ENCODE measurements around the gene KRTAP10-1.
"Not testable (repeated sequence)": the region's sequence is repeated elsewhere in the genome, so short reads cannot be mapped to it uniquely, and the experiment has no call there.

The KRTAP10-1 gene

GRCh38 chr21:44509539-44509938 is 30.5 kb downstream of the KRTAP10-1 start:
- Histone ChIP-seq H3K4me3 (ENCODE audit: low read depth in 1 of 2, low read length in 2 of 2) (no peak overlapping the region), H3K27me3 (ENCODE audit: control insufficient read depth in 1 of 2, insufficient read depth in 2 of 2, low read length in 2 of 2) (peaks cover 0 to 4% of the 10 kb centered on the region in 2 donors), H3K9me3 (ENCODE audit: control insufficient read depth in 1 of 2, low read length in 2 of 2) (no peaks in the 10 kb centered on the region), H3K4me1 (ENCODE audit: control insufficient read depth in 1 of 2, insufficient read depth in 2 of 2, low read length in 2 of 2) (peaks cover 12 to 16% of the 10 kb centered on the region in 2 donors), H3K27ac (ENCODE audit: low read depth, low read length) (no peak overlapping the region), H3K36me3 (ENCODE audit: control insufficient read depth in 1 of 2, insufficient read depth in 2 of 2, low read length in 2 of 2) (no peaks in the 10 kb centered on the region), H3K9ac (ENCODE audit: low read depth in 1 of 2, low read length in 2 of 2) (no peak overlapping the region)

DNA sequence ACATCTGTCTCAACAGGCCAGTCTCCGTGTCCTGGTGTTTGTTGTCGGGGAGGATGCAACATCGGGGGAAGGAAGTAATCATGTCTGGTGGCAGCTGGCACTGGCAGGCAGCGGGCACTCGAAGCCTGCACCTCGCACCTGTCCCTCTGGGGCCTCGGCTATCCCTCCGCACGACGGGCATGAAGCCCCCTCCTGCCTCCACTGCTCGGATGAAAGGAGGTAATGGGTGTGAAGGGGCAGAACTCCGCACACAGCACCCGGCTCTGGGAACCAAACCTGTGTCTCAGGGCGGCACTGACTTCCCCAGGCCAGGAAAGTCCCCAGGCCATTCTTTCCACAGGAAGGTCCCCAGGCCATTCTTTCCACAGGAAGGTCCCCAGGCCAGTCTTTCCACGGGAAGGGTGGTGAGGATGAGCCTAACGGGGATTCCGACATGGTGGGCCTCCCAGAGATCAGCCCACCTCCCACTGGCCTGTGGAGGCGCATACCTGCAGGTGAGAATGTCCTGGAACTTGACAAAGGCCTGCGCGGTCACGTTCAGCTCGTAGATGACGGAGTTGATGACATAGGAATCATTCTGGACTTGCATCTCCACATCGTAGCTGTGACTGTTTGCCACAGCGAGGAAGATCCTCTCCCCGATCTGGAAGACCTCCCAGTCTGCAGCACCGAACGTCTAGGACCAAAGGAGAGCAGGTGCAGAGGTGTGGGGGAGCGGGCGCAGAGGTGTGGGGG is 31.1 kb downstream of the KRTAP10-1 start:
- H3K27me3 ChIP-seq (ENCODE audit: control insufficient read depth in 1 of 2, insufficient read depth in 2 of 2, low read length in 2 of 2): peaks cover 0 to 4% of the 10 kb centered on the region in 2 donors
- H3K9me3 ChIP-seq (ENCODE audit: control insufficient read depth in 1 of 2, low read length in 2 of 2): no peaks in the 10 kb centered on the region
- no peak overlapping the region for H3K9ac ChIP-seq (ENCODE audit: low read depth in 1 of 2, low read length in 2 of 2)
- peaks cover 12 to 16% of the 10 kb centered on the region in 2 donors for H3K4me1 ChIP-seq (ENCODE audit: control insufficient read depth in 1 of 2, insufficient read depth in 2 of 2, low read length in 2 of 2)
- no peak overlapping the region for H3K4me3 ChIP-seq (ENCODE audit: low read depth in 1 of 2, low read length in 2 of 2)
- no peaks in the 10 kb centered on the region for H3K36me3 ChIP-seq (ENCODE audit: control insufficient read depth in 1 of 2, insufficient read depth in 2 of 2, low read length in 2 of 2)
- no peak overlapping the region for H3K27ac ChIP-seq (ENCODE audit: low read depth, low read length)

DNA sequence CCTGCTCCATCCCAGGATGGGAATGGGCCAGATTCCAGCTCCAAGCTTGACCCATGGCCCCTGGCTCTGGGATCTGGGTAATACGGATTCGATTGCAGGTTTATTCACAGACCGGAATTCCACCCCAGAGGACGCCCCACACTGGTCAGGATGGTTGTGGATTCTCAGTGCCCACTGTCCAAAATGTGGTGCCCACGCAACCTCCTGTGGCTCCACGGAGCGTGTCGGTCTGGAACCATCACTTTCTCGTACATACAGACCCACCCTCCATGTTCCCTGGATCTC is 31.6 kb downstream of the KRTAP10-1 start:
- H3K9me3 ChIP-seq (ENCODE audit: control insufficient read depth in 1 of 2, low read length in 2 of 2): no peaks in the 10 kb centered on the region
- H3K27me3 ChIP-seq (ENCODE audit: control insufficient read depth in 1 of 2, insufficient read depth in 2 of 2, low read length in 2 of 2): peaks cover 0 to 4% of the 10 kb centered on the region in 2 donors
- H3K9ac ChIP-seq (ENCODE audit: low read depth in 1 of 2, low read length in 2 of 2): no peak overlapping the region
- H3K36me3 ChIP-seq (ENCODE audit: control insufficient read depth in 1 of 2, insufficient read depth in 2 of 2, low read length in 2 of 2): no peaks in the 10 kb centered on the region
- no peak overlapping the region for H3K27ac ChIP-seq (ENCODE audit: low read depth, low read length)
- peaks cover 12 to 16% of the 10 kb centered on the region in 2 donors for H3K4me1 ChIP-seq (ENCODE audit: control insufficient read depth in 1 of 2, insufficient read depth in 2 of 2, low read length in 2 of 2)
- H3K4me3 ChIP-seq (ENCODE audit: low read depth in 1 of 2, low read length in 2 of 2): no peak overlapping the region

DNA sequence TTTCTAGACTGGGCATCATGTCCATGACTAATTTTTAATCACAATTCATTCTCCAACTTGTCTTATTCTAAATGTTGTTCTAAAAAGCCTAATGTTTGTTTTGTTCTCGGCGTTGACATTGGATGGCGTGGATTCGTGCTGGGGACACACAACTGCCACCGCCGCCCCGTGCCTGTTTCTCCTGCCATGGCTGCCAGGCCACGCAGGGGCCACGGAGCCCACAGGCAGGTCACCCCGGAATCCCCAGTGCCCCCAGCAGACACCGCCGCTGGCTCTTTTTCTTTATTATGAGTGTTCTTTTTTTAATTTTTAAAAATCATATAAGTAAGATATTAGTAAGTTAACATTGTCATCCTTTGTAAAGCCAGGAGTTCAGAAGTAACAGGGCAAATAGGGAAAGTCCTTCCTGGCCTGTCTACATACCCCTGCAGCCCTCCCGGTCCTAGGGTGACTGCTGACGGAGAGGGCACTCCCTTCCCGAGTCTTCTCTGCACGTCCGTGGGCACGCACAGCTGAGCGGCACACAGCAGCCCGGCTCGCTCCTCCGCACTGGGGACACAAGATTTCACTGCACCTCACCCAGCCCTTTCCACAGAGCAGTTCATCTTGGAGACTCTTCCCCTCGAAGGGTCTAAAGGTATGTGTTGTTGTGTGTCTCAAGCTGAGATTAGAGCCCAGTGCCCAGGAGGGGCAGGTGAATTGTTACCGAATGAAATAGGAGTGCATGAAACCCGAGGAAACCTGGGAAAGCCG is 32.1 kb downstream of the KRTAP10-1 start:
- Histone ChIP-seq H3K9ac (ENCODE audit: low read depth in 1 of 2, low read length in 2 of 2) (no peak overlapping the region), H3K9me3 (ENCODE audit: control insufficient read depth in 1 of 2, low read length in 2 of 2) (no peaks in the 10 kb centered on the region), H3K4me3 (ENCODE audit: low read depth in 1 of 2, low read length in 2 of 2) (no peak overlapping the region), H3K27ac (ENCODE audit: low read depth, low read length) (no peak overlapping the region), H3K4me1 (ENCODE audit: control insufficient read depth in 1 of 2, insufficient read depth in 2 of 2, low read length in 2 of 2) (peaks cover 12 to 16% of the 10 kb centered on the region in 2 donors), H3K36me3 (ENCODE audit: control insufficient read depth in 1 of 2, insufficient read depth in 2 of 2, low read length in 2 of 2) (no peaks in the 10 kb centered on the region), H3K27me3 (ENCODE audit: control insufficient read depth in 1 of 2, insufficient read depth in 2 of 2, low read length in 2 of 2) (peaks cover 0 to 4% of the 10 kb centered on the region in 2 donors)

GRCh38 chr21:44506279-44507255 is 33.4 kb downstream of the KRTAP10-1 start:
- Histone ChIP-seq H3K9ac (ENCODE audit: low read depth in 1 of 2, low read length in 2 of 2) (no peak overlapping the region), H3K4me1 (ENCODE audit: control insufficient read depth in 1 of 2, insufficient read depth in 2 of 2, low read length in 2 of 2) (peaks cover 12 to 16% of the 10 kb centered on the region in 2 donors), H3K9me3 (ENCODE audit: control insufficient read depth in 1 of 2, low read length in 2 of 2) (no peaks in the 10 kb centered on the region), H3K27me3 (ENCODE audit: control insufficient read depth in 1 of 2, insufficient read depth in 2 of 2, low read length in 2 of 2) (peaks cover 0 to 4% of the 10 kb centered on the region in 2 donors), H3K36me3 (ENCODE audit: control insufficient read depth in 1 of 2, insufficient read depth in 2 of 2, low read length in 2 of 2) (no peaks in the 10 kb centered on the region), H3K4me3 (ENCODE audit: low read depth in 1 of 2, low read length in 2 of 2) (no peak overlapping the region), H3K27ac (ENCODE audit: low read depth, low read length) (no peak overlapping the region)

GRCh38 chr21:44505673-44506278 is 34.2 kb downstream of the KRTAP10-1 start:
- peaks cover 0 to 4% of the 10 kb centered on the region in 2 donors for H3K27me3 ChIP-seq (ENCODE audit: control insufficient read depth in 1 of 2, insufficient read depth in 2 of 2, low read length in 2 of 2)
- no peaks in the 10 kb centered on the region for H3K9me3 ChIP-seq (ENCODE audit: control insufficient read depth in 1 of 2, low read length in 2 of 2)
- no peaks in the 10 kb centered on the region for H3K36me3 ChIP-seq (ENCODE audit: control insufficient read depth in 1 of 2, insufficient read depth in 2 of 2, low read length in 2 of 2)
- H3K9ac ChIP-seq (ENCODE audit: low read depth in 1 of 2, low read length in 2 of 2): no peak overlapping the region
- peaks cover 9 to 11% of the 10 kb centered on the region in 2 donors for H3K4me1 ChIP-seq (ENCODE audit: control insufficient read depth in 1 of 2, insufficient read depth in 2 of 2, low read length in 2 of 2)
- no peak overlapping the region for H3K27ac ChIP-seq (ENCODE audit: low read depth, low read length)
- no peak overlapping the region for H3K4me3 ChIP-seq (ENCODE audit: low read depth in 1 of 2, low read length in 2 of 2)

DNA sequence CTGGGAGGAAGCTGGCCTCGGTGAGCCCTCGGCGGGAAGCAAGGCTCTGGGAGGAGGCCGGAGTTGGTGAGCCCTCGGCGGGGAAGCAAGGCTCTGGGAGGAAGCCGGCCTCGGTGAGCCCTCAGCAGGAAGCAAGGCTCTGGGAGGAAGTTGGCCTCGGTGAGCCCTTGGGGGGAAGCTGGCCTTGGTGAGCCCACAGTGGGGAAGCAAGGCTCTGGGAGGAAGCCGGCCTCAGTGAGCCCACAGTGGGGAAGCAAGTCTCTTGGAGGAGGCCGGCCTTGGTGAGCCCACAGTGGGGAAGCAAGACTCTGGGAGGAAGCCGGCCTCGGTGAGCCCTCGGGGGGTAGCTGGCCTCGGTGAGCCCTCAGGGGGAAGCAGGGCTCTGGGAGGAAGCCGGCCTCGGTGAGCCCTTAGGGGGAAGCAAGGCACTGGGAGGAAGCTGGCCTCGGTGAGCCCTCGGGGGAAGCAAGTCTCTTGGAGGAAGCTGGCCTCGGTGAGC is 36.0 kb downstream of the KRTAP10-1 start:
- H3K27ac ChIP-seq (ENCODE audit: low read depth, low read length): no peak overlapping the region
- H3K4me1 ChIP-seq (ENCODE audit: control insufficient read depth in 1 of 2, insufficient read depth in 2 of 2, low read length in 2 of 2): peaks cover 3 to 6% of the 10 kb centered on the region in 2 donors
- no peaks in the 10 kb centered on the region for H3K36me3 ChIP-seq (ENCODE audit: control insufficient read depth in 1 of 2, insufficient read depth in 2 of 2, low read length in 2 of 2)
- H3K9me3 ChIP-seq (ENCODE audit: control insufficient read depth in 1 of 2, low read length in 2 of 2): no peaks in the 10 kb centered on the region
- peaks cover 0 to 4% of the 10 kb centered on the region in 2 donors for H3K27me3 ChIP-seq (ENCODE audit: control insufficient read depth in 1 of 2, insufficient read depth in 2 of 2, low read length in 2 of 2)
- no peak overlapping the region for H3K9ac ChIP-seq (ENCODE audit: low read depth in 1 of 2, low read length in 2 of 2)
- H3K4me3 ChIP-seq (ENCODE audit: low read depth in 1 of 2, low read length in 2 of 2): no peak overlapping the region

GRCh38 chr21:44503006-44503889 is 36.7 kb downstream of the KRTAP10-1 start:
- H3K9me3 ChIP-seq (ENCODE audit: control insufficient read depth in 1 of 2, low read length in 2 of 2); H3K36me3 ChIP-seq (ENCODE audit: control insufficient read depth in 1 of 2, insufficient read depth in 2 of 2, low read length in 2 of 2); H3K27ac ChIP-seq (ENCODE audit: low read depth, low read length); H3K9ac ChIP-seq (ENCODE audit: low read depth in 1 of 2, low read length in 2 of 2); H3K4me3 ChIP-seq (ENCODE audit: low read depth in 1 of 2, low read length in 2 of 2); H3K27me3 ChIP-seq (ENCODE audit: control insufficient read depth in 1 of 2, insufficient read depth in 2 of 2, low read length in 2 of 2): not testable (repeated sequence)
- peaks cover 8 to 14% of the 10 kb centered on the region in 2 donors for H3K4me1 ChIP-seq (ENCODE audit: control insufficient read depth in 1 of 2, insufficient read depth in 2 of 2, low read length in 2 of 2)

Measured in duodenal mucosa (tissue), 2 donors.